ENCODE results near the gene NOLC1. TPM values are rescaled to one million over a fixed set of nuclear protein-coding genes. Genes with fewer than 3 reads are reported as not detected.

Gene NOLC1
- total and polyA plus RNA-seq, 2 of the 13 experiments (the other 11 are each of a cell fraction or from before 2014, with no cell fraction given): 50.6 to 81.0 TPM

- Histone ChIP-seq H3K4me3 (replicated peaks in 1 of 3; ENCODE audit: insufficient read depth in 1 of 3, low read depth in 2 of 3, low read length in 3 of 3) (no peak overlapping the region), H3K27me3 (ENCODE audit: control insufficient read depth in 1 of 2, insufficient read depth in 2 of 2, low read length in 2 of 2) (0 out of 5 replicates have a peak, but pooled peaks cover 0 to 6% of the 10 kb centered on the region in 2 experiments), H3K4me2 (ENCODE audit: low read depth, low read length) (no peak overlapping the region), H3K79me2 (ENCODE audit: insufficient read depth, low read length) (no peaks in the 10 kb centered on the region), H3K4me1 (ENCODE audit: insufficient read depth, low read length) (0 out of 2 replicates have a peak, but pooled peaks cover 5% of the 10 kb centered on the region), H3K27ac (ENCODE audit: extremely low read length, insufficient read depth, low read length) (no peak overlapping the region), H3K9me3 (ENCODE audit: low read length) (no peaks in the 10 kb centered on the region), H4K20me1 (ENCODE audit: insufficient read depth, low read length) (no peaks in the 10 kb centered on the region), H3K36me3 (replicated peaks in 1 of 2; ENCODE audit: control insufficient read depth in 1 of 2, insufficient read depth in 2 of 2, low read length in 2 of 2) (peaks cover 0 to 13% of the 10 kb centered on the region in 2 experiments; a peak in 3 of 5 replicates), H3K9ac (ENCODE audit: insufficient read depth, low read depth, low read length) (no peak overlapping the region), H2AFZ (ENCODE audit: low read length) (no peak overlapping the region)
- ATAC-seq: no peak
- no peak for FAIRE-seq
- in situ Hi-C loops (cut with HindIII; ENCODE audit: extremely low pct_ligation_motif_present, low pct_unique_long_range_greater_than_20kb) (no loop called here), intact Hi-C loops (cut with micrococcal nuclease; ENCODE audit: unreplicated experiment) (loop anchor here (2.0 kb wide), 1 partner anchor 59 kb away; the partner anchor contains the start of gene ELOVL3)
- DNase-seq (ENCODE audit: low spot score): no peak
- CTCF ChIA-PET (ENCODE audit: low intra/inter-chr PET ratio, low total read pairs): no interaction called here
- POLR2A ChIA-PET: interaction anchor here (0.8 kb wide), 1 partner anchor 24 kb away, joined by 3 read pairs; no protein-coding TSS in a partner anchor
- TF ChIP-seq ZNF33B (CRISPR knock-in tag; IDR thresholded peaks at IDR 0.05) (no peak), ZHX2 (IDR thresholded peaks at IDR 0.05; ENCODE audit: low read depth) (no peak), ZHX2 (CRISPR knock-in tag; IDR thresholded peaks at IDR 0.05; ENCODE audit: borderline replicate concordance) (no peak), XRCC5 (optimal IDR thresholded peaks at IDR 0.05; ENCODE audit: low read length) (no peak), SIX1 (CRISPR knock-in tag; IDR thresholded peaks at IDR 0.05; ENCODE audit: borderline replicate concordance) (no peak), ZBTB20 (CRISPR knock-in tag; IDR thresholded peaks at IDR 0.05; ENCODE audit: borderline replicate concordance, low read depth) (no peak), ZNF512 (CRISPR knock-in tag; IDR thresholded peaks at IDR 0.05) (no peak), NR2C2 (CRISPR knock-in tag; IDR thresholded peaks at IDR 0.05; ENCODE audit: borderline replicate concordance) (no peak), SMC3 (IDR thresholded peaks at IDR 0.05; ENCODE audit: low read length) (no peak), SRSF4 (IDR thresholded peaks at IDR 0.05; ENCODE audit: low read depth, low read length, poor library complexity, severe bottlenecking) (no peak), HNRNPLL (IDR thresholded peaks at IDR 0.05; ENCODE audit: low read depth, low read length, poor library complexity, severe bottlenecking) (no peak), KLF12 (CRISPR knock-in tag; IDR thresholded peaks at IDR 0.05; ENCODE audit: borderline replicate concordance) (no peak), NFIB (CRISPR knock-in tag; IDR thresholded peaks at IDR 0.05; ENCODE audit: borderline replicate concordance) (no peak), HCFC1 (IDR thresholded peaks at IDR 0.05; ENCODE audit: low read depth, low read length) (no peak), YEATS2 (CRISPR knock-in tag; IDR thresholded peaks at IDR 0.05; ENCODE audit: borderline replicate concordance) (no peak), RBM39 (IDR thresholded peaks at IDR 0.05; ENCODE audit: low read depth, low read length, poor library complexity, severe bottlenecking) (no peak)
- BruUV-seq (replicated peaks): no TSS peak
- 0% methylated on average over 1 of the region's 1 CpG for WGBS (ENCODE audit: low lambda C conversion rate)
These were observed 15.7 kb downstream of the NOLC1 start for GRCh38 chr10:102167861-102168260.

Measured in HepG2 (cell line).